Activated T-cell treated with anti-CD3 and anti-CD28 coated beads, Interleukin-2, amount 50 U/mL, for 72 hours (primary cell): ENCODE data around the gene HOXD12. TPM values are rescaled to one million over a fixed set of nuclear protein-coding genes. Genes with fewer than 3 reads are reported as not detected.

Experiments used
- ATAC-seq, 2 donors: fragments of 150-1000 bp; cut with Tn5 transposase; replicated peaks in 1 of 2; 2 replicates each; pipeline ENCODE4 v1.10.0; 2021; ENCODE audit warnings: moderate library complexity in 2 of 2, mild to moderate bottlenecking in 1 of 2
- DNase-seq, 2 donors: peaks; one replicate each; pipeline ENCODE4 v3.0.0; 2021 to 2022; ENCODE audit warnings: mixed read lengths in 1 of 2
- H3K27ac Mint-ChIP-seq: one replicate; pipeline ENCODE4 v1.8.0; 2022; ENCODE audit warnings: mild to moderate bottlenecking, moderate library complexity, mixed read lengths
- H3K27me3 Mint-ChIP-seq: one replicate; pipeline ENCODE4 v1.8.0; 2022; ENCODE audit warnings: low read depth, mixed read lengths
- H3K36me3 Mint-ChIP-seq, 2 donors: one replicate each; pipeline ENCODE4 v1.8.0; 2022; ENCODE audit warnings: mixed read lengths in 2 of 2, mild to moderate bottlenecking in 1 of 2; ENCODE audit not compliant: insufficient read depth in 2 of 2
- H3K4me1 Mint-ChIP-seq: one replicate; pipeline ENCODE4 v1.8.0; 2022; ENCODE audit warnings: low read depth, mixed read lengths
- H3K4me3 Mint-ChIP-seq, 2 donors: one replicate each; pipeline ENCODE4 v1.8.0; 2022; ENCODE audit warnings: mild to moderate bottlenecking in 2 of 2, mixed read lengths in 2 of 2, moderate library complexity in 2 of 2
- H3K9me3 Mint-ChIP-seq, 2 donors: one replicate each; pipeline ENCODE4 v1.8.0; 2022; ENCODE audit warnings: mixed read lengths in 2 of 2
- total RNA-seq, 2 donors: library from RNA; stranded (reverse); gene quantifications; one replicate each; pipeline ENCODE4 v1.2.3, GENCODE V29; 2022

The HOXD12 gene
- total RNA-seq, 2 donors from 2014 or later = not detected

DNA sequence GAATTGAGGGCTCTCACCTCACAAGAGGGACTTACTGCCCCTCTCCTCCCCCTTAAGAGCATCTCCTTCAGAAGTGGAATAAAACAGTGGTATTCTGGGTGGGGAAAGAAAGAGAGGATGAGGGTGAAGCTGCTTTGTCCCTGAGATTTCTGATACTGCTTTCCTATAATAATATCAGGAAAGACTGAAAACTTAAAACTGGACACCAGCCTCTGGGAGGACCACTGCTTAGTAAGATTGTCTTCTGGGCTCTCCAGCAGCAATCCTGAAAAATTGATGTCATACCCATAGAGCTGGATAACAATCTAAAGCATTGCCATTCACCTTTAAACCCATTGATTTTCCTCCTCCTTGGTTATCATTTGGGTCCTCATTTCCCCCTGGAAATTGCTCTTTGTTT is 47.0 kb downstream of the HOXD12 start:
- H3K27me3 Mint-ChIP-seq = peaks cover 88% of the 10 kb centered on the region
- peaks cover 4% of the 10 kb centered on the region for H3K4me1 Mint-ChIP-seq
- ATAC-seq (no peak), DNase-seq (no peak)
- H3K4me3 Mint-ChIP-seq = no peak overlapping the region
- H3K36me3 Mint-ChIP-seq = no peaks in the 10 kb centered on the region
- H3K9me3 Mint-ChIP-seq = no peaks in the 10 kb centered on the region
- H3K27ac Mint-ChIP-seq = no peak overlapping the region

DNA sequence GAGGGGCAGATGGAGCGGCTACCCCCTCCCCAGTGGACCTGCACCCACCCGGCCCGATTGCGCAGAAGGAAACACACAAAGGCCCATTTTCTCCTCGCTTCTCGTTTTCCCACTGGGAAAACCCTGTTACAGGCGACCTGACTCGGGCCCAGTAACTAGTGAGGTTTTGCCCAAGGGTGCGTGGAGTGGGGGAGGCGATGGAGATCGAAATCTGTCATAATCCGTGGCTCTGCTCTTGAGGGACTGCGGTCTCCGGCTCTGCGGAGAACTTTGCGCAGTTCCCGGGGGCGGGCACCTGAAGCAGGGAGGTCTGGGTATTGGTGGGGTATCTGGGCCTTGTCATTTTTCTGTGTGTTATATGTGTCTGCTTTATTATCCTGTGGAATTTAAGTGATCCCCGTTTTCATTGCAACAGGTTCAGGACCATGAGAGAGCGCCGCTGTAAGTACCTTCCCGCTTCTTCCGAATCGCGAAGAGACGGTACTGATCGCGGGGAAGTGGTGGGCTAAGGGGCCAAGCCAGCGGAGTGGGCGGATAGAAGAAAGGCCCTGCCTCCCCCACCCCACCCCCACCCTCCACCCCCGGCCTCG is 47.7 kb downstream of the HOXD12 start:
- Mint-ChIP-seq H3K27ac (no peak overlapping the region), H3K4me3 (no peak overlapping the region), H3K9me3 (no peaks in the 10 kb centered on the region), H3K36me3 (no peaks in the 10 kb centered on the region), H3K27me3 (peaks cover 81% of the 10 kb centered on the region), H3K4me1 (peaks cover 4% of the 10 kb centered on the region)
- no peak for ATAC-seq
- DNase-seq = no peak

DNA sequence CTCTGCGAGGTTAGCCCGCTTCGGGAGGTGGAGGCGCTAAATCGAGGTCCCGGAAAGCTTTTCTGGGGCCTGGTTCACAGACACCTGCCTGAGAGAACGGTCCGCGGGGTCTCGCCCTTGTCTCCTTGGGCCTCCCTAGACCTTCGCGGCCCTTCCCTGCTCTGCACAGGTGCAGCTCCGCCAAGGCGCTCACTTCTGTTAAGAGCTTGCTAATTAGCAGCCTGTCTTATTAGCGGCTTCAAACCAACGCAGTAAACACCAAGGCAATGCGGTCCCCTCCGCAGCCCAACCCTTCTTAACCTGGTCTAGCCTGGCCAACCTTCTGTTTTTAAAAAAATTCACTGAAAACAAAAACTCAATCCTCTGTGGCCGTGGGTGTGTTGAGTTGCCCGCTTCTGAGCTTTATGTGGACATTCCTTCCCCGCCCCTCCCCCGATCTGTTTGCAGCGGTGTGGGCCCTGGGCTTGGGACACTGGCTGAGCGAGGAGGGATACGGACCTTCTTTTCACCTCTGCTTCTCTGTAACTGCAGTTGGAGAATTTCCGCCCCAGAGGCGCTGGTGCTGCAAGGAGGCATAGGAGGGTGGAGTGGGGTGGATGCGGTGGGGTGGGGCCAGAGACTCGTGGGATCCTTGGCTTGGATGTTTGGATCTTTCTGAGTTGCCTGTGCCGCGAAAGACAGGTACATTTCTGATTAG is 48.4 kb downstream of the HOXD12 start:
- Mint-ChIP-seq H3K27me3 (peaks cover 80% of the 10 kb centered on the region), H3K4me1 (peaks cover 4% of the 10 kb centered on the region), H3K36me3 (no peaks in the 10 kb centered on the region), H3K27ac (no peak overlapping the region), H3K9me3 (no peaks in the 10 kb centered on the region), H3K4me3 (no peak overlapping the region)
- DNase-seq (no peak), ATAC-seq (no peak)

GRCh38 chr2:176148751-176149421 is 49.3 kb downstream of the HOXD12 start:
- Mint-ChIP-seq H3K27me3 (peaks cover 83% of the 10 kb centered on the region), H3K4me1 (peaks cover 4% of the 10 kb centered on the region), H3K4me3 (no peak overlapping the region), H3K36me3 (no peaks in the 10 kb centered on the region), H3K27ac (no peak overlapping the region), H3K9me3 (no peaks in the 10 kb centered on the region)
- ATAC-seq (no peak), DNase-seq (no peak)

GRCh38 chr2:176149481-176149938 is 49.9 kb downstream of the HOXD12 start:
- H3K9me3 Mint-ChIP-seq = no peaks in the 10 kb centered on the region
- peaks cover 89% of the 10 kb centered on the region for H3K27me3 Mint-ChIP-seq
- DNase-seq (no peak), ATAC-seq (no peak)
- H3K36me3 Mint-ChIP-seq = no peaks in the 10 kb centered on the region
- H3K4me3 Mint-ChIP-seq = no peak overlapping the region
- no peak overlapping the region for H3K27ac Mint-ChIP-seq
- H3K4me1 Mint-ChIP-seq = peaks cover 4% of the 10 kb centered on the region

- peak overlapping the region in 1 of 2 donors; percentile 1 for H3K4me3 Mint-ChIP-seq
- no peaks in the 10 kb centered on the region for H3K9me3 Mint-ChIP-seq
- peaks cover 89% of the 10 kb centered on the region for H3K27me3 Mint-ChIP-seq
- DNase-seq (no peak), ATAC-seq (no peak)
- H3K36me3 Mint-ChIP-seq = no peaks in the 10 kb centered on the region
- no peak overlapping the region for H3K27ac Mint-ChIP-seq
- peaks cover 4% of the 10 kb centered on the region for H3K4me1 Mint-ChIP-seq
Measured at GRCh38 chr2:176149939-176150583, 50.5 kb downstream of the HOXD12 start.

DNA sequence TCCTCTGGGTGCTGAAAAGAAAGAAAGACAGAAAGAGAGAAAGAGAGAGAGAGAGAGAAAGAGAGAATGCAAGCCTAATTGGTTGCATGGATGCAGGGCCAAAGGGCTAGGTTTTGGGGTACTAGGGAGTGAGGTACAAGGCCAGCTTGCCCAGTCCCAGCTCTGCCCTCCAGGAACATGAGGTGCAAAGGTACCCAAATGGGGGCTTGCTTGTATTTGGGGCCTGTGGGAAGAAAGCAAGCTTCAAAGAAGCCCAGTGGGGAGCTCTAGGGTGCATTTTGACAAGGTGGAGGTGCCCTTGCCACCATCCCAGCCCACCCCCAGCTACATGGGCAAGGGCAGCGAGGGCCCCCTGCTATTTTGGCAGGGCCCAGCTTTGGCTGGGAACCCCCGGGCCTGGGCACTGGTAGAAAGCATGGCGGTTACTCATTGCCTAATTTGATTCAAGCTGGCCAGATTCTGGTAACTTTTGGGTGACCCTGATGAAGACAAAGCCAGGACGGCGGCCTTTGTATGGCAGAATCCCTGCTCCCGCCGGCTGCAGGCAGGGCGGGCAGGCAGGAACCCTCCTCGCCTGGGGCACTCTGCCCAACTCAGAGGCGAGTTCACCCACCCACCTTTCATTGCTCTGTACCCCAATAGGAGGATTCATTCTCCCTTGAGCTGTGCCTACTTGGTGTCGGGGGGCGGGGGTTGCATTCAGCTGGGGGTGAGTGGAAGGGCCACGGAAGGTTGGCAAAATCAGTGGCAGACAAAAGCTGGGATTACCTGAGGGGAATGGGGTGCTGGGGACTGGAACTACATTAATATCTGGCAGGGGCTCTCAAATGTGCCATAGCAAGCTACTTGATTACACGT is 51.2 kb downstream of the HOXD12 start:
- Mint-ChIP-seq H3K27me3 (peaks cover 89% of the 10 kb centered on the region), H3K4me1 (peaks cover 4% of the 10 kb centered on the region), H3K4me3 (peak overlapping the region in 1 of 2 donors; percentile 1), H3K36me3 (no peaks in the 10 kb centered on the region), H3K9me3 (no peaks in the 10 kb centered on the region), H3K27ac (no peak overlapping the region)
- DNase-seq (no peak), ATAC-seq (no peak)

GRCh38 chr2:176151442-176152287 is 52.1 kb downstream of the HOXD12 start, which contains the start of gene HOXD4:
Gene HOXD4 (plus strand): TSS chr2:176151550. CDS start chr2:176151634, 84 bp downstream.
- H3K27me3 Mint-ChIP-seq = peaks cover 89% of the 10 kb centered on the region
- ATAC-seq = no peak
- no peak for DNase-seq
- H3K27ac Mint-ChIP-seq = no peak within 1 kb of the TSS
- H3K36me3 Mint-ChIP-seq = no peaks in the 10 kb centered on the region
- H3K4me3 Mint-ChIP-seq = peak within 1 kb of the TSS; percentile 37 to 57
- no peaks in the 10 kb centered on the region for H3K9me3 Mint-ChIP-seq
- peaks cover 4% of the 10 kb centered on the region for H3K4me1 Mint-ChIP-seq

Other genes with a start within 250 kb of the HOXD12 start
- gene LNPK, start 97.5 kb upstream of the HOXD12 start, total RNA-seq = 10 to 100 TPM; 26.5 to 29.6 TPM
- not detected for gene EVX2, start 15.8 kb upstream of the HOXD12 start, total RNA-seq
- not detected for gene HOXD13, start 7.1 kb upstream of the HOXD12 start, total RNA-seq
- not detected for gene HOXD11, start 7.5 kb downstream of the HOXD12 start, total RNA-seq
- gene HOXD10, start 17.0 kb downstream of the HOXD12 start, total RNA-seq = not detected
- not detected for gene HOXD9, start 22.9 kb downstream of the HOXD12 start, total RNA-seq
- gene HOXD8, start 29.9 kb downstream of the HOXD12 start, total RNA-seq = not detected
- not detected for gene HOXD4, start 51.8 kb downstream of the HOXD12 start, total RNA-seq
- gene HOXD3, start 57.5 kb downstream of the HOXD12 start, total RNA-seq = not detected
- gene HOXD1, start 88.9 kb downstream of the HOXD12 start, total RNA-seq = not detected
- gene MTX2, start 169.6 kb downstream of the HOXD12 start, total RNA-seq = 10 to 100 TPM; 20.6 to 26.7 TPM